ENCODE data around the gene SMIM26.
A peak's percentile ranks its signal among the peaks of the same experiment; 100 is the strongest.
"Not testable (repeated sequence)": the region's sequence is repeated elsewhere in the genome, so short reads cannot be mapped to it uniquely, and the experiment has no call there.

The SMIM26 gene, protein sequence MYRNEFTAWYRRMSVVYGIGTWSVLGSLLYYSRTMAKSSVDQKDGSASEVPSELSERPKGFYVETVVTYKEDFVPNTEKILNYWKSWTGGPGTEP

GRCh38 chr20:18566892-18567738 lies at the start of gene SMIM26:
Gene SMIM26, plus strand, starts transcription at chr20:18567432. Its CDS starts 47 bp downstream, at chr20:18567479.
- TF ChIP-seq, protein P1, sequence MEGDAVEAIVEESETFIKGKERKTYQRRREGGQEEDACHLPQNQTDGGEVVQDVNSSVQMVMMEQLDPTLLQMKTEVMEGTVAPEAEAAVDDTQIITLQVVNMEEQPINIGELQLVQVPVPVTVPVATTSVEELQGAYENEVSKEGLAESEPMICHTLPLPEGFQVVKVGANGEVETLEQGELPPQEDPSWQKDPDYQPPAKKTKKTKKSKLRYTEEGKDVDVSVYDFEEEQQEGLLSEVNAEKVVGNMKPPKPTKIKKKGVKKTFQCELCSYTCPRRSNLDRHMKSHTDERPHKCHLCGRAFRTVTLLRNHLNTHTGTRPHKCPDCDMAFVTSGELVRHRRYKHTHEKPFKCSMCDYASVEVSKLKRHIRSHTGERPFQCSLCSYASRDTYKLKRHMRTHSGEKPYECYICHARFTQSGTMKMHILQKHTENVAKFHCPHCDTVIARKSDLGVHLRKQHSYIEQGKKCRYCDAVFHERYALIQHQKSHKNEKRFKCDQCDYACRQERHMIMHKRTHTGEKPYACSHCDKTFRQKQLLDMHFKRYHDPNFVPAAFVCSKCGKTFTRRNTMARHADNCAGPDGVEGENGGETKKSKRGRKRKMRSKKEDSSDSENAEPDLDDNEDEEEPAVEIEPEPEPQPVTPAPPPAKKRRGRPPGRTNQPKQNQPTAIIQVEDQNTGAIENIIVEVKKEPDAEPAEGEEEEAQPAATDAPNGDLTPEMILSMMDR (IDR thresholded peaks at IDR 0.05; ENCODE audit: low read depth, low read length, missing control alignments) = no peak

DNA sequence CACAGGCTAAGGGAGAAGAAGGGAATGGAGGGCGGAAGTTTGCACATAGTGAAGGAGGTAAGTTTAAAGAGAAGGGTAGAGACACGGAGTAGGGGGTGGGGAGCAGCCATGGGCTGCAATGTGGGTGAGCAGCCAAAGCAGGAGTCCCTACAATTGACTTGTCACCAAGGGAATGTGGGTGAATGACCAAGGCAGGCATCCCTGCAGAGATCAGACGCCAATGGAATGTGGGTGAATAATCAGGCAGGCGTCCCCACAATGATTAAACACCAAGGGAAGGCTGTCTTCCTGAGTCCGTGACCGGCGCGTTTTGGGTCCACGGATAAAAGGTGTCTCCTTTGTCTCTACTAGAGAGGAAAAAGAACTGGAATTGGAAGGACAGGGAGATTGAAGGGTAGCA lies 45.2 kb upstream of the SMIM26 start:
- DNase-seq (ENCODE audit: extremely low read depth, low read depth); H3K4me3 ChIP-seq (replicated peaks; ENCODE audit: low read depth, low read length): not testable (repeated sequence)

More at GRCh38 chr20:18566892-18567738, at the start of gene SMIM26:
- peak; percentile 74 for DNase-seq (ENCODE audit: extremely low read depth, low read depth)
- H3K4me3 ChIP-seq (replicated peaks; ENCODE audit: low read depth, low read length) = peak within 1 kb of the TSS; percentile 78

- TF ChIP-seq, protein P1 (IDR thresholded peaks at IDR 0.05; ENCODE audit: low read depth, low read length, missing control alignments) = no peak
- no peak overlapping the region for H3K4me3 ChIP-seq (replicated peaks; ENCODE audit: low read depth, low read length)
- no peak for DNase-seq (ENCODE audit: extremely low read depth, low read depth)
Observed at GRCh38 chr20:18523066-18523465, 44.2 kb upstream of the SMIM26 start.

DNA sequence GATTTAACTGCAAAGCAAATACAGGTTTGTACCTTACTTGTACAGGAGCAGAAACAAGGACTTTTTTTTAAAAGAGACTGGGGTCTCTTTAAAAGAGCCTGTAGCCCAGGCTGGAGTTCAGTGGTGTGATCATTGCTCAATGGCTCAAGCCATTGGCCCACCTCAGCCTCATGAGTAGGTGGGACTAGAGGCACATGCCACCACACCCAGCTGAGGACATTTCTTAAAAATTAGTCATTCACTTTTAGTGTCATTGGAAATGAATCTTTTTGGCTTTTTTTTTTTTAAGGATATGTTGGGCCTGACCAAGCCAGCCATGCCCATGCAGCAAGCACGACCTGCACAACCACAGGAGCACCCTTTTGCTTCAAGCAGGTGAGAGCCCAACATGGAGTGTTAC lies 42.6 kb upstream of the SMIM26 start:
- no peak overlapping the region for H3K4me3 ChIP-seq (replicated peaks; ENCODE audit: low read depth, low read length)
- peak; percentile 20 for DNase-seq (ENCODE audit: extremely low read depth, low read depth)
- TF ChIP-seq, protein P1 (IDR thresholded peaks at IDR 0.05; ENCODE audit: low read depth, low read length, missing control alignments) = no peak

DNA sequence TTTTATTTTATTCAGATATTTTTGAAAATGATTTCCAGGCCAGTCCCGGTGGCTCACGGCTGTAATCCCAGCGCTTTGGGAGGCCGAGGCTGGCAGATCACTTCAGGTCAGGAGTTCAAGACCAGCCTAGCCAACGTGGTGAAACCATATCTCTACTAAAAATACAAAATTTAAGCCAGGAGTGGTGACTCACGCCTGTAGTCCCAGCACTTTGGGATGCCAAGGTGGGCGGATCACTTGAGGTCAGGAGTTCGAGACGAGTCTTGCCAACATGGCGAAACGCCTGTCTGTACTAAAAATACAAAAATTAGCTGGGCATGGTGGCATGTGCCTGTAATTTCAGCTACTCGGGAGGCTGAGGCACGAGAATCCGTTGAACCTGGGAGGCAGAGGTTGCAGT lies 40.5 kb upstream of the SMIM26 start:
- DNase-seq (ENCODE audit: extremely low read depth, low read depth); H3K4me3 ChIP-seq (replicated peaks; ENCODE audit: low read depth, low read length): not testable (repeated sequence)

DNA sequence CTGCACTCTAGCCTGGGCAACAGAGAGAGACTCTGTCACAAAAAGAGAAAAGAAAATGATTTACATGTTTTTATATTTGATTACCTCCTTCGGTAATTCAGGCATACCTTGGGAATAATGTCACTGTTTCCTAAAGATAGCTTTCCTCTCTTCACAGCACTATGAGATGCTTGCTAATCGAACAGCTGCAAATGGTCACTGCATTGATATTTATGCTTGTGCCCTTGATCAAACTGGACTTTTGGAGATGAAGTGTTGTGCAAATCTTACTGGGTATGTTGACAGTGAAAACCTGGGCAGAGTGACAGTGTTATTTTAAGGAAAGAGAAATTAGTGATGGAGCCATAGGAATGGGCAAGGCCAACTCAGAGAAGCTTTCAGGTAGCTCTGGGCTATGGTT lies 39.9 kb upstream of the SMIM26 start:
- TF ChIP-seq, protein P1 (IDR thresholded peaks at IDR 0.05; ENCODE audit: low read depth, low read length, missing control alignments) = no peak
- no peak for DNase-seq (ENCODE audit: extremely low read depth, low read depth)
- H3K4me3 ChIP-seq (replicated peaks; ENCODE audit: low read depth, low read length) = no peak overlapping the region

DNA sequence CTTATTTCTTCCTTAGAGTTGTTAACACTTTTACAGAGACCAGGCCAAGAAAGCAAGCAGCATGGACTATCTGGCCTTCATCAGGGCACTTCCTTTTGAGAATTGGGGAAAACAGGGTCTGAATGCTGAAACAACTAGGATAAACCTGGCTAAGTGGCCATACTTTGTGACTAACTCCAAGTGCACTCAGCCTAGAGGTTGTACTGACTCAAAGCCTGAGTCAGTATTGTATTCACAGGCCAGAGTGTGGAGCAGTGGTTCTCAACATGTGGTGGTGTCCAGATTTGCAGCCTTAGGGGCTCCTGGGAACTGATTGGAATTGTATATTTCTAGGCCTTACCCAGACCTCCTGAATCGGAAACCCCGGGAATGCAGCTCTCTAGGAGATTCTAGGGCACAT lies 39.4 kb upstream of the SMIM26 start:
- H3K4me3 ChIP-seq (replicated peaks; ENCODE audit: low read depth, low read length) = no peak overlapping the region
- no peak for DNase-seq (ENCODE audit: extremely low read depth, low read depth)
- TF ChIP-seq, protein P1 (IDR thresholded peaks at IDR 0.05; ENCODE audit: low read depth, low read length, missing control alignments) = no peak

DNA sequence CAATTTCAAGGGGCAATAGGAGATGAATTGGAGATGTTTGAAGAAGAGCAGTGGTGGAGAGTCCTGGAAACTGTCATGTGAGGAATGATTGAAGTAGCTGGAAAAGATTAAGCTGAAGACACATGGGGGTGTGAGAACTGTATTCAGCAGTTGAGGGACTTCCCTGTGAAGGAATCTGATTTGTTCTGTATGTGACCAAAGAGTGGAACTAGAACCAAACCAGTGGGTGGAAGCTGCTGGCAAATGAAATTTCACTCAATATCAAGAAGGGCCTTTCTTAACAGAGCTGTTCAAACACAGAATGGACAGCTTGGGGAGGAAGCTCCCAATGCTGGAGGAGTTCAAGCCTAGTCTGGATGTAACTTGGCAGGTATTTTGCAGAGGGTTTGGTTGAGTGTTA lies 38.2 kb upstream of the SMIM26 start:
- no peak overlapping the region for H3K4me3 ChIP-seq (replicated peaks; ENCODE audit: low read depth, low read length)
- DNase-seq (ENCODE audit: extremely low read depth, low read depth) = no peak
- TF ChIP-seq, protein P1 (IDR thresholded peaks at IDR 0.05; ENCODE audit: low read depth, low read length, missing control alignments) = no peak

Measured in HFF-Myc (cell line).